HT1080 (cell line): Measurements from ENCODE around the gene MAGEB3. TPM values are rescaled to one million over a fixed set of nuclear protein-coding genes. Genes with fewer than 3 reads are reported as not detected.
"Not testable (repeated sequence)": the region's sequence is repeated elsewhere in the genome, so short reads cannot be mapped to it uniquely, and the experiment has no call there.

Experiments
- DNase-seq: peaks from one replicate; pipeline ENCODE4 v3.0.0-alpha.2; 2015; ENCODE audit warnings: low read depth
- polyA plus RNA-seq, 2 experiments: library from polyadenylated mRNA; depleted of rRNA; stranded (reverse); fragments of >200 nt; gene quantifications; 2 replicates each; pipeline ENCODE4 v1.2.3, GENCODE V29; 2015
- total RNA-seq: library from RNA; depleted of rRNA; stranded (reverse); fragments of >200 nt; shearing (Covaris generic); gene quantifications from 2 replicates; pipeline ENCODE4 v1.2.3, GENCODE V29; 2014; rRNA removed

The MAGEB3 gene, protein sequence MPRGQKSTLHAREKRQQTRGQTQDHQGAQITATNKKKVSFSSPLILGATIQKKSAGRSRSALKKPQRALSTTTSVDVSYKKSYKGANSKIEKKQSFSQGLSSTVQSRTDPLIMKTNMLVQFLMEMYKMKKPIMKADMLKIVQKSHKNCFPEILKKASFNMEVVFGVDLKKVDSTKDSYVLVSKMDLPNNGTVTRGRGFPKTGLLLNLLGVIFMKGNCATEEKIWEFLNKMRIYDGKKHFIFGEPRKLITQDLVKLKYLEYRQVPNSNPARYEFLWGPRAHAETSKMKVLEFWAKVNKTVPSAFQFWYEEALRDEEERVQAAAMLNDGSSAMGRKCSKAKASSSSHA
- not detected in 2 replicates for total RNA-seq
- polyA plus RNA-seq (2015; cell fraction: cytosol; rRNA removed), result 0.36 TPM in 1 of 2 replicates, not detected in the other
- polyA plus RNA-seq (2015; cell fraction: nucleus; rRNA removed), result 0.32 TPM in 1 of 2 replicates, not detected in the other

GRCh38 chrX:30230395-30230794, at the start of gene MAGEB3:
Gene MAGEB3 (plus strand): TSS chrX:30230657. CDS start chrX:30235925, 5,268 bp downstream.
- no peak for DNase-seq

DNA sequence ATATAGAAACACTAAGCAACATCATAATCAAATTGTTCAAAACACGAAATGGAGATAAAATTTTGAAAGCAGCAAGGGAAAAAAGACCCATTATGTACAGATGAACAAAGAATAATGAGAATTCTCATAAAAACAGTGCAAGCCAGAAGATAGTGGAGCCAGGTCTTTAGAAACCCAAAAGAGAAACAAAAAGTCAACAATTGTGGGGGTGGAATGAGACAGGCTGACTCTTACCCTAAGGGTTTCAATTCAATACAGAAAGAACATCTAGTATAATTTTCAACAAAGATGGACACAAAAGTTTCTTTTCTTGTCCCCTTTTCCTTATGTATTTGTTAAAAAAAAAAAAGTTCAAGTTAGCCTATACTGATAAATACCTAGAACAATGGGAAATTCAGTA, 49.1 kb upstream of the MAGEB3 start:
- DNase-seq, result no peak

DNA sequence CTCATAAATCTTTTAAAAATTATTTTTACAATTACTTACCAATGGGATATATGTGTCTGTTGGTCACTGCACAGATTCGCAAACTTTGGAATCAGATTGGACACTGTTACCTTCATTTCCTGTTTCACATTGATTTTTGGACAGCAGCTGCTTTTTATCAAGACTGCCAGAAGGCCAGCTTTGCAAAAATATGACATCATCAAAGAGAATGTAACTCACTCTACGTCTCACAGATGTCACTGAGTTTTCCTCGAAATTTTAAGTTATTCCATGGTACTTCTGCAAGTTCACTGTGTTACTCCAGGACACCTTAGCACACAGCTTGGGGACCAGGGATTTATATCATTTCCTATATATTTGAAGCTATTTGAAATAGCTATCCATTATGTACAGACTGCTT, 46.9 kb upstream of the MAGEB3 start:
- DNase-seq, result no peak

DNA sequence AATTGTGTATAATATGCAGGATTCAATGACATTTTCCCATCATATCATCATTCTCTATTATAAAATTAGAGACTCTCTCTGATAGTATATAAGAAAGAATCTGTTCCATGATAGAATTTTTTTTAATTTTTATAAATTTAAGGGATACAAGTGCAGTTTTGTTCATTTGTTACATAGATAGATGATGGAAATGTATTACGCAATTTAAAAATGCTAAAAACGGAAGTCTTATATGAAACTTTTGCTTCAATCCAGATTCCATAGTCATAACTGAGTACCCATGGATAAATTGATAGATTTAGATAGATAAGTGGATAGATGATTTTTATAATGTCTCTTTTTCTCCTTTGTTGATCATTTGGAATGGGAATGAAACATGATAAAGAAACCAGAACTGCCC, 40.0 kb upstream of the MAGEB3 start:
- no peak for DNase-seq

GRCh38 chrX:30193910-30194309, 36.5 kb upstream of the MAGEB3 start:
- not testable (repeated sequence) for DNase-seq

DNA sequence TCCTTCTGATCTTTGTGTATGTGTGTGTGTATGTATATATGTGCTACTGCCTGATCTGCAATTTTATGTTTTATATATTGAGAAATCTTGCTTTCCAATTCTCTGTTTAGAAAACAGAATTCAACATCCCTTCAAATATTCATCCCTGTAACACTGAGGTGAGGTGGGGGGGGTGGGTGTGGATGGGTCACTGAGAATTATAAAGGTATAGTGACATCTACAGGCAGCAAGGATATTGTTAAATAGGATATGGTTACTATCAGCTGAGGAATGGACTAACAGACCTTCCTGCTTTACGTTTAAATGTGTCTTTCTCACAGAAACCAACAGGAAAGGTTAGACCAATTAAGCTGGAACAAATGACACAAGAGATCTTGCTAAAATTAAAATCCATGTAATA, 34.1 kb upstream of the MAGEB3 start:
- DNase-seq, result peak; percentile 22

- DNase-seq, result no peak
Observed at GRCh38 chrX:30212172-30212571, 18.3 kb upstream of the MAGEB3 start.

DNA sequence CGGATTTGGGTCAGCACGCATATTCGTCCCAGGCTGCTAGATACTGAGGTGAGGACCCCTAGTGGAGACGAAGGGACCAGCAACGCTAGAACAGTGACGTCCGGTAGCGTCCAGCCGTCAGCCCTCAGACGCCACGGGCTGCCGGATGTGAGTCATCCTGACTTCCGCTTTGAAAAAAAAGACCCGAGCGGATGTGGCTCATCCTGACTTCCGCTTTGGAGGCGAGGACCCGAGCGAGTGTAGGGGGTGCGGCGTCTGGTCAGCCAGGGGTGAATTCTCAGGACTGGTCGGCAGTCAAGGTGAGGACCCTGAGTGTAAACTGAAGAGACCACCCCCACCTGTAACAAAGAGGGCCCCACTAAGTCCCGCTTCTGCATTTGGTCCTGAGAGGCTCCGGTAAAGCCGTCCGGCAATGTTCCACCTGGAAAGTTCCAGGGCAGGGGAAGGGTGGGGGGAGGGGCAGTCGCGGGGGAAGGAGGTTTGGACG, 15.1 kb upstream of the MAGEB3 start, which contains the start of gene MAGEB2:
MAGEB2 (plus strand) TSS at position 207 of the 487 bp plus-strand sequence. CDS start 3,018 bp downstream, outside the sequence.
- DNase-seq, result peak; percentile 90

DNA sequence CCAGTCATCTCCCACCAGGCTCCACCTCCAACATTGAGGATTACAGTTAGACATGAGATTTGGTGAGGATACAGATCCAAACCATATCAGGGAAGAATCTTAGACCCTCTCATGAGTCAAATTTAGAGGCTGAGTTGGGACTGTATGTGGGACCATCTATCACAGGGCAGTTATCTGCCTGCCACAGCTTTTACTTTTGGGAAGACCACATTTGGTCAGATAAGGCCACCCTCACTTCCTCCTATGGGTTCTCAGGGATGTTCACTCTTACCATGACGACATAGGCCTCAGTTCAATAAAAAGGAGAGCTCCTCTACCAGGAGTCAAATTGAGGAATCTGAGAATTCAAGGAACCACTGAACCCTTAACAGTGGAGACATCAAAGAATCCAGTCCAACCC, 13.0 kb upstream of the MAGEB3 start:
- no peak for DNase-seq

DNA sequence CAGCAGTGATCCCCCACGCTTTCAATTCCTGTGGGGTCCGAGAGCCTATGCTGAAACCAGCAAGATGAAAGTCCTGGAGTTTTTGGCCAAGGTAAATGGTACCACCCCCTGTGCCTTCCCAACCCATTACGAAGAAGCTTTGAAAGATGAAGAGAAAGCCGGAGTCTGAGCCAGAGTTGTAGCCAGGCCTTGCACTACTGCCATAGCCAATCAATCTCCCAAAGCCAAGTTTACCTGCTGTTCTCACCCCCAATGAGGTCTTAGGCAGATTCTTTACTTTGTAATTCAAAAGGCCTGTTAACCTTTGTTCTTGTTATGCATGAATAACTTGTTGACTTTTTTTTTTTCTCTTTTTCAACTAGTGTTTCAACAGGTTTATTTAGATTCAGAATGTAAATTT, 11.1 kb upstream of the MAGEB3 start:
- no peak for DNase-seq

DNA sequence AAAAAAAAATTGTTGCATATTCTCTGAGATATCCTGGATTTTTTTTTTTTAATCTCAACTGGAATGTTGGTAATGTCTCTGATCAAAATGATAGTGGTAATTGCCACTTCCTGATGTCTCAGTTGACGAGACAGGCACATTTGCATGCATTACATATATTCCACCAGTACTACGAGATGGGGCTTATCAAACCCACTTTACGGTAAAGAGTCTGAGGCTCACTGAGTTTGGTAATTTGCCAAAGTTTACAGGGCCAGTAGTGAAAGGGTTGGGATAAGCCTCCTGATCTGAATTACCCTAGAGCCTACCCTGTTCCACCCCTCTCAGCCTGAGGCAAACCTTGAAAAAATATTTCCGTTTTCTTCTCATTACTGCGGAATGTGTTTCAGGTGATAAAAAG, 9.8 kb upstream of the MAGEB3 start:
- no peak for DNase-seq

DNA sequence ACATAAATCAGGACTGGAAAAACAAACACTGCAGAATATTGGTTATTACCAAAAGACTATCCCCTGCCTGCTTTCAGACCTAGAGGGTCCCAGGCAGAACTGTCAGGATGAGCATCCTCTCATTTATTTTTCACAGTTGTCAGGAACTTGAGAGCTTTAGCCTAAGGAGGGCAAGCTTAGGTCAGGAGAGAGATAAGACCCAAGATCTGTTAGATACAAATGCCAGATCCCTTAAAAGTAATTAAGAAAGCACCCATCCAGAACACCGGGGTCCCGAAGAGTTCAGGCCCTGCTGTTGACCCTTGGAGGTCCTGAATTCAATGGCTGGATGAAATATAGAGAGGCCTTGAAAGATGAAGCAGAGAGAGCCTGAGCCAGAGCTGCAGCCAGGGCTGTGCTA, 5.9 kb upstream of the MAGEB3 start:
- DNase-seq, result no peak

- DNase-seq, result no peak
Observed at GRCh38 chrX:30228526-30228925, 1.9 kb upstream of the MAGEB3 start.

DNA sequence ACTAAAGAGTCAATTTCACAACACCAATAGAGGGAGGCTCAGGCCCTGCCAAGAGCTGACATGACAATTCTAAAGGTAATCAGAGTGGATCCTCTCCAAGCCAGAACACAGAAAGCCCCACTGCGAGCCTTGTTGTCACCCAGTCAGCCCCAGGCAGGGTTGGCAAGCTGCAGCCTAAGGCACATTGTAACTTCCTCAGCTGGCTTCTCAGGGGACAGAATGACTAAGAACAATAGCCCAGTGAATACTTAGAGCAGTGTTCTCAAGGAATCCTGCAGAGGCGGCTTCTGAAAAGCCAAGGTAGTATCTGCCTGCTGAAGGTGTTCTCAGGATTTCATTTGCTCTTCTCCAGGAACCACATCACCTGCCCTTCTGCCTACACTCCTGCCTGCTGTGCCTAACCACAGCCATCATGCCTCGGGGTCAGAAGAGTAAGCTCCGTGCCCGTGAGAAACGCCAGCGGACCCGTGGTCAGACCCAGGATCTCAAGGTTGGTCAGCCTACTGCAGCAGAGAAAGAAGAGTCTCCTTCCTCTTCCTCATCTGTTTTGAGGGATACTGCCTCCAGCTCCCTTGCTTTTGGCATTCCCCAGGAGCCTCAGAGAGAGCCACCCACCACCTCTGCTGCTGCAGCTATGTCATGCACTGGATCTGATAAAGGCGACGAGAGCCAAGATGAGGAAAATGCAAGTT, 11.4 kb downstream of the MAGEB3 start, which contains the start of gene MAGEB4:
MAGEB4 (plus strand) TSS at position 277 of the 692 bp plus-strand sequence; CDS start at position 413, 136 bp downstream.
- DNase-seq, result no peak

GRCh38 chrX:30246769-30247489, 16.5 kb downstream of the MAGEB3 start, which contains the start of gene MAGEB1:
Gene MAGEB1 (plus strand): TSS chrX:30247146. CDS start chrX:30250494, 3,348 bp downstream.
- DNase-seq, result no peak

DNA sequence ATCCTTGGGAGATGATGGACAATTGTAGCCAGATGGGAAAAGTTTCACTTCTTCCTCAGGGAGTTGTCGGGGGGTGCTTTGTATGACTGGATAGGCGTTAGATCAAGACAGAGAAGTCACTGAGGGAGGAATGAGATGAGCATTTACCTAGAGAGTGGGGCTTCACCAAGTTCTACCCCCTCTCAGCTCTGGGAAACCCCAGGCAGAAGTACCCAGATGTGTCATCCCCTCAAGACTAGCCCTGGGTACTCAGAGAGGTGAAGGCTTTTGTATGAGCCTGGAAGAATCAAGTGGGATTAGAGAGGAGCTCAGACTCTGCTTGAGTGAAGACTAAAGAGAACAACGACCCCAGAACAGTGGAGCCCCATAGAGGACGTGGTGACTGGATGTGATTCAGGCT, 18.4 kb downstream of the MAGEB3 start:
- no peak for DNase-seq

DNA sequence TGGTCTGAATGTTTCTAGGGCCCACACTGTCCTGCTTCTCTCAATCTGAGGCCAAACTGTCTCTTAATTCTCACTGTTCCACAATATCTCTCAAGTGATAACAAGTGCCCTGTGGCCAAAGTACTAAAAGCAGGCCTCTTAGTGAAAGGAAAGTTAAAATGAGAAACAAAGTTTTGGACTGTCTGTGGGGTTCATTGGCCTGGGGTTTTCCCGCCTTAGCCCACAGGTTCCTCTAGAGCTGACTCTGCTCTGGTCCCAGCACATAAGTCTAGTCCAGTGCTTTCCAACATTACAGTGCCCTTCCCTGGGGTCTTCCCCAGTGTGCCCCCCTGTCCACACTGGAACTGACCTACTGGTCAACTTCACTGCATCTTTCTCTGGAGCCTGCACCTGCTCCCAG, 22.8 kb downstream of the MAGEB3 start:
- DNase-seq, result no peak

DNA sequence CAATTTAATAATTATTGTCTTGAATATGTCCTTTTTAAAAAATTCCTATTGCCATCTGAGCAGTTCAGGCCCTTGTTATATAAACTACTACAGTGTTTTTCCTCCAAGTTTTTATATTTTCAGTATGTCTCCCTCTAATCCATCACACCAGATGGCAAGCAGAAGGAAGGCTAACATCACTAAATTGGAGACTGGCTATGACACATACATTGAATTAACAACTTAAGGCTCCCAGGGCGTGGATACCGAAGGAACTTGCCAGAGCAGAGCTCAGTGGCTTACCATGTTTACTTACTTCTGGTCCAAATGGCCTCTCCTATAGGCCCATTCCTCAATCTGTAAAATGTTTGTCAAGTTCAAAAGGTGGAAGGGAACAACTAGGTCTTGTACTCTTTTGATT, 29.5 kb downstream of the MAGEB3 start:
- no peak for DNase-seq

GRCh38 chrX:30261012-30261411, 30.6 kb downstream of the MAGEB3 start:
- DNase-seq, result no peak

DNA sequence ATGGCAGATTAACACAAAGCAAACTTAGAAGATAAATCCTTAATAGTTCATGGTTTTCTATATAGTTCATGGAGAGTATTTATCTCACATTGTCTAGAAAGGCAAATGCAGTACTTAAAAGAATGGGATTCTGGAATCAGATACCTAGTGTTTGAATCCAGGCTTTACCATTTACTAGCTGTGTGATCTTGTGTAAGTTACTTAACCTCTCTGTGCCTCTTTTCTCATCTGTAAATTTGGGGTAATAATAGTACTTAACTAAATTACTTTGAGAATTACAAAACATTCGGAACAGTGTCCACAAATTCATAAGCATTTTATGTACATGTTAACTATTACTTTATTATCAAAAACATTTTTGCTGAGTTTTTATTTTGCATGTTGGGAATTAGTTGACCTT, 32.3 kb downstream of the MAGEB3 start:
- DNase-seq, result no peak

- DNase-seq, result peak; percentile 1
Observed at GRCh38 chrX:30270639-30271038, 40.2 kb downstream of the MAGEB3 start.
